Myocyte (in vitro differentiated cells): ENCODE results near the gene PLB1. TPM values are rescaled to one million over a fixed set of nuclear protein-coding genes. Genes with fewer than 3 reads are reported as not detected.

ENCODE experiments used
- DNase-seq: peaks from one replicate; pipeline ENCODE4 v3.0.0-alpha.2; 2012; ENCODE audit warnings: low read depth
- total RNA-seq: library from RNA; depleted of rRNA; stranded (reverse); fragments of >200 nt; gene quantifications from 2 replicates; pipeline ENCODE4 v1.2.3, GENCODE V29; 2014

Gene PLB1
- total RNA-seq, 1 donor from 2014 or later: 0.24 TPM

GRCh38 chr2:28563869-28564268 is 68.0 kb downstream of the PLB1 start:
- no peak for DNase-seq

GRCh38 chr2:28564346-28564745 is 68.5 kb downstream of the PLB1 start:
- DNase-seq: no peak

DNA sequence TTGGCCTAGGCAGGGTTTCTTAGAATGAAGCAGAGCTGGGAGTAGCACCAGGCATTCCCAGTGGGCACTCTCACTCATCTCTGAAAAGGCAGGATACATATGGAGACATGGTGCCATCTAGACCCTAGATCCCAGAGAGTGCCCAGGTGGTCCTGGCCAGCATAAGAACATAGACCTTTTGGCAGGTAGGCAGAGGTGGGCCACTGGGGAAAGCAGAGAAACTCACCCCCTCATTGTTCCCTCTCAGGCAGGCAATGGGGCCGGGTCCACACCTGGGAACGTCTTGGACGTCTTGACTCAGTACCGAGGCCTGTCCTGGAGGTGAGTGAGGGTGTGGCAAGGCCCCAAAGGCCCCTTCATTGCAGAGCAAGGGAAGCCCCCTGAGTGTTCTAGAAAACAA is 69.2 kb downstream of the PLB1 start:
- no peak for DNase-seq

GRCh38 chr2:28565720-28566295 is 69.9 kb downstream of the PLB1 start:
- DNase-seq: no peak

DNA sequence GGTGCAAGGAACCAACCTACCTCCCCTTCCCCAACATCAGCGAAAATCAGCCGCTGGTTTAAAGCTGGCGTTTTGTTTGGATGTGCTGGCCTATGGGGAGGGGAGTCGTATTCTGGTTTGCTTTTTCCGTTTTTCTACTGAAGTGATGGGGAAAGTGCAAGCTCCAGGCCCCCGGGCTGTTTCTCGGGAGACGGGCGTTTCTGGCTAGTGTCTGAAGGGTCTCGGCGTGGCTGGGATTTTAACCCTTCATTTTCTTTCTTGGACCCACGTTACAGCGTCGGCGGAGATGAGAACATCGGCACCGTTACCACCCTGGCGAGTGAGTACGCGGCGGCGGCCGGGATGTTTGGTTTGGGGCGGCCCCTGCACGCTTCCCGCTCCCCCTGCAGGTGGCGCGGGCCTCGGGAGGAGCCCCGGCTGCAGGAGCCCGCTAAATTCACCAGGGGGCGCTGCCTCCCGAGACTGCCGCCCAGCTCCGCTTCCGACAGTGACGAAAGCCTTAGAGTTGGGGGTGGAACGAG is 70.7 kb downstream of the PLB1 start:
- peak; percentile 89 for DNase-seq

DNA sequence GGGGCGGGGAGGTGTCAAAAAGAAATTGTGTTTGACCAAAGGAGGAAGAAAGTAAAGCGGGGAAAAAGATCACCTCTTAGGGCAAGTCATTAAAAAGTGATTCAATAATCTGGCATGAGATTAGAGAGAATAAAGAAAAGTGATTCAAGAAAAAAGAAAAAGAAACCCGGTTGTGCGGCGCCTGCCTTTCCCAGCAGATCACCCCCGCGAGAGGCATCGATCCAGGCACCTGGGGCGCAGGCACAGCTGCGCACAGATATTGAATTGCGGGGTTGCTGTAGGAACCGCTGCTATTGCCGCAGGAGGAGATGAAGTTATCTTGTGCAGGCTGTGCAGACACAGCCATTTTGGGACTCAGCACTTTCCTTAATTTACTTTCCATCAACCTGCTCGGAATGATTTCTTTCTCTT is 71.2 kb downstream of the PLB1 start:
- peak; percentile 62 for DNase-seq

DNA sequence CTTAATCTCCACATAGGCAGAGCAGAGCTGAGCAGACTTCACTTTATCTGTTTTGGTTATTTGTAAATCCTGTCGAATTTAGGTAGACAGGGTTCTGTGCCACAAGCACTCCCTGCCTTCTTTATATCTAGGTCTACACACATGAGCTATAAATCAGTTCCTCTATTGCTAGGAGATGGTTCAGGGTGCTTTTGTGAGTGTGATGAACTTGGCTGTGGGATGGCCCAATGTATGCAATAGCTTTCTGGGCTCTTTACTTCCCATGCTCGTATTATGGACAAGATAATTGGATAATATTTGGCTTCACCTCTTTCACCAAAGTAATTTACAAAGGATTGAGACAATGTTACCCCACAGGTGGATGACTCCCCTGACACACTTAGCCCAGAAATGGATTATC is 72.2 kb downstream of the PLB1 start:
- DNase-seq: no peak

GRCh38 chr2:28568533-28568932 is 72.7 kb downstream of the PLB1 start:
- DNase-seq: no peak

DNA sequence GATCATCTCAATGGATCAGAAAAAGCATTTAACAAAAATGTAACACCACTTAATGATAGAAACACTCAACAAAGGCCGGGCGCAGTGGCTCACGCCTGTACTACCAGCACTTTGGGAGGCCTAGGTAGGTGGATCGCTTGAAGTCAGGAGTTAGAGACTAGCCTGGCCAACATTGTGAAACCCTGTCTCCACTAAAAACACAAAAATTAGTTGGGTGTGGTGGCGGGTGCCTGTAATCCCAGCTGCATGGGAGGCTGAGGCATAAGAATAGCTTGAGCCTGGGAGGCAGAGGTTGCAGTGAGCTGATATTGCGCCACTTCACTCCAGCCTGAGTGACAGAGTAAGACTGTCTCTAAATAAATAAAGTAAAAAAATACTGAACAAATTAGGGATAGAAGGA is 74.6 kb downstream of the PLB1 start:
- DNase-seq: no peak

DNA sequence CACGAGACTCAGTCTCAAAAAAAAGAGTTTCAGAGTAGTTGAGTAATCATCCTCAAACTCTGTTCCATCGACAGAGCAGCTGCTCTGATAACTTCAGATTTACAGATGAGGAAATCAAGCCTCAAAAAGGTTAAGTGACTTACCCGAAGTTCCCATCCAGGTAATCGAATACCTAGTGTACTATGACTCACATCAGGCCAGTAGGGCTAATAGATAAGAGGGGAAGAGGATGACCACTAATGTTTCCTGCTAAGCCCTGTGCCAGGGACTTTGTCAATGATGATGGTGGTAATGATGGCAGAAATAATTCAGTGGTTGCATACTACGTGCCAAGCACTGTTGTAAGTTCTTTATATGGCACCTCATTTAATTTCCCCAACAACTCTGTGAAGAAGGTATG is 80.9 kb downstream of the PLB1 start:
- DNase-seq: no peak

- DNase-seq: no peak
Measured at GRCh38 chr2:28577791-28578680, 82.2 kb downstream of the PLB1 start.

GRCh38 chr2:28578774-28579173 is 82.9 kb downstream of the PLB1 start:
- no peak for DNase-seq

- DNase-seq: no peak
Measured at GRCh38 chr2:28579606-28580005, 83.7 kb downstream of the PLB1 start.

DNA sequence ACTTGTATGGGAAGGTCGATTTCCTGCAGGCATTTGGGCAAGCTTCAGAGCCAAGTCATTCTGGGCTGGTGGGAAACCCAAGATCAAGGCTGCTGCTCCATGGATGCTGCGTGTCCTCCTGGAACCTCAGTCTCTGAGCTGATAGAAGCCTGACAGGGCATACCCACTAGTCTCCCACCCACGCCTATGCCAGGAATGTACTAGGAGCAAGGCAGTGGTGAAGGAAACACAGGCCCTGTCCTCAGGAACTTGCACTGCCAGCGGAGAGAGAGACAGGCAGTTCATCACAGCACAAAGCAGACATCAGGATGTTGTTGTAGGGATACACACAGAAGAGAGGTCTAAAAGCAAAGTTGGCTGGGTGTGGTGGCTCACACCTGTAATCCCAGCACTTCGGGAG is 84.2 kb downstream of the PLB1 start:
- peak; percentile 48 for DNase-seq

- DNase-seq: no peak
Measured at GRCh38 chr2:28581312-28581711, 85.5 kb downstream of the PLB1 start.

GRCh38 chr2:28582152-28582551 is 86.3 kb downstream of the PLB1 start:
- no peak for DNase-seq

DNA sequence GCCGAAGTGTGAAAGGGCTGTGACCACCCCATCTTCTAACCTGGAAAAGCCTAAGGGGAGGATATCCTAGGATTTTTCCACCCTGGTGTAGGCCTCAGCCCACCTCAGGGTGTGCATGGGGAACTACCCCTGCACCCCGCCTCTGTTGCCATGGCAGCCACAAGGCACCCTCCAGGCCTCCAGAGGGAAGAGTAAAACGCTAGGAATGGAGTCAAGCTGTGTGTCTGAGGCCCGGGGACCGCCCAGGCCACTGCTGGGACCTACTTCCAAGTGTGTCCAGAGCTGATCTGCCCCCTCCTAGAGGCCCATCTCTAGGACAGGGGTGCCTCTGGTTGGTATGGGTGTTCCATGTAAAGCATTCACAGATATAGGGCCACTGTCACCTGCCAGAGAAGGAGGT is 86.7 kb downstream of the PLB1 start:
- no peak for DNase-seq

DNA sequence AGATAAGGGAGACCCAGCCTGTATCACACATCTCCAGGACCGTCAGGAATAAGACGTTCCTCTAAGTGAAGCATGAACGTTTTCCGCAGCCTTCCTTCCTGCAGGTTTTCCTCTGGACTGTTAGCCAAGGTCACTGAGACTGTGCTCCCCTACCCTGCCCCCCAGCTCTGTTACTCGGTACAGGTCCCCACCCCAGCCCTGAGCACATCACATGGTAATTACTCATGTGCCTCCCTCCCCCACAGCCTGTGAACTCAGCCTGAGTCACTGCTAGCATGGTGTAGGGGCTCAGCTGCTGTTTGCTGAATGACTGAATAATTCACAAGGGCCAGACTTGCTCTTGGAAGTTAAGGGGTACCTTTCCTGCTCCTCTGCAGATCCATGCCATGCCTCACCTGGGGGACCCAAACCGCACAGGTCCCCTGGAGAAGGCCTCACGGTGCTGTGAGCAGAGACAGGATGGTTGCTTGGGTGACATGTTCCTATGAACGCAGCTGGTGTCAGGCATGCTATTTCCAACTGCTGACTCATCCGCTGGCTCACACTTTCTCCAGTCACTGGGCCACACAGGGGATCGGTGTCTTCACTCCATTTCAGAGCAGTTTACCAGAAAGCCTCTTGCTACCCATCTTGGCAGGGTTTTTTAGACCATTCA is 88.2 kb downstream of the PLB1 start:
- peak; percentile 95 for DNase-seq

DNA sequence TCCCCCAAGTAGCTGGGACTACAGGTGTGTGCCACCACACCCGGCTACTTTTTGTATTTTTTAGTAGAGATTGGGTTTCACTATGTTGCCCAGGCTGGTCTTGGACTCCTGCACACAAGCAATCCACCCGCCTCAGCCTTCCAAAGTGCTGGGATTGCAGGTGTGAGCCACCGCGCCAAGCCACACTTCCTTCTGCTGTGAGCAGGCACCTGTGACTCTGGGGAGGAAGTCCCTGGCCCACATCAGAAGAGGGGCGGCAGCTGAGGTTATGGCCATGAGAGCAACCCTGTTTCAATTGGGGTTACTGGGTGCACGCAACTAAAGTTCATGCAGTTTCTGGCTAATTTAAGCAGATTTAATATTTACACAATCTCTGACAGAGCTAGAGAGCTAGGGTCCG is 91.0 kb downstream of the PLB1 start:
- no peak for DNase-seq

- peak; percentile 84 for DNase-seq
Measured at GRCh38 chr2:28587526-28588291, 91.8 kb downstream of the PLB1 start.

DNA sequence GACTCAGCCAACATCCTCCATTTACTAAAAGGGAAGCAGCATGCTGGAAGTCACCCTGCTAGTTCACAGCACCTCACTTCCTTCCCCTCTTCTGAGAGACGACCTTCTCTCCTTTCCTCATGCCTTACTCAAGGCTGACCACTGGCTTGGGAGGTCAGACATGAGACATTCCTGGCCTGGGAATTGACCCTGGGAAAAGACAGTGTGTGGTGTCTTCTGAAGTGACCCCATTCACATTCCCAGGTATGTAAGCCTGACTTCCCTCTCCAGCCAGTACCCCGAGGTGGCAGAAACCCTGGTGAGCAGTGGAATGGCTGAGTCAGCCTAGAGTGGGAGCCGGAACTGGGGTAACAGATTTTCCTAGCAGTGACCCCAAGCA is 92.4 kb downstream of the PLB1 start:
- peak; percentile 33 for DNase-seq
